HG03039 (cell line): ENCODE data around the gene AHDC1.

Experiments
- ATAC-seq: cut with Tn5 transposase; IDR thresholded peaks from one replicate; pipeline ENCODE4 v1.9.1; 2021; ENCODE audit warnings: mild to moderate bottlenecking, moderate library complexity; ENCODE audit not compliant: unreplicated experiment

AHDC1 gene

GRCh38 chr1:27599605-27600497 lies 4.1 kb downstream of the AHDC1 start:
- no peak for ATAC-seq

- ATAC-seq = no peak
Measured at GRCh38 chr1:27598902-27599528, 4.9 kb downstream of the AHDC1 start.

- ATAC-seq = no peak
Measured at GRCh38 chr1:27598295-27598687, 5.7 kb downstream of the AHDC1 start.

DNA sequence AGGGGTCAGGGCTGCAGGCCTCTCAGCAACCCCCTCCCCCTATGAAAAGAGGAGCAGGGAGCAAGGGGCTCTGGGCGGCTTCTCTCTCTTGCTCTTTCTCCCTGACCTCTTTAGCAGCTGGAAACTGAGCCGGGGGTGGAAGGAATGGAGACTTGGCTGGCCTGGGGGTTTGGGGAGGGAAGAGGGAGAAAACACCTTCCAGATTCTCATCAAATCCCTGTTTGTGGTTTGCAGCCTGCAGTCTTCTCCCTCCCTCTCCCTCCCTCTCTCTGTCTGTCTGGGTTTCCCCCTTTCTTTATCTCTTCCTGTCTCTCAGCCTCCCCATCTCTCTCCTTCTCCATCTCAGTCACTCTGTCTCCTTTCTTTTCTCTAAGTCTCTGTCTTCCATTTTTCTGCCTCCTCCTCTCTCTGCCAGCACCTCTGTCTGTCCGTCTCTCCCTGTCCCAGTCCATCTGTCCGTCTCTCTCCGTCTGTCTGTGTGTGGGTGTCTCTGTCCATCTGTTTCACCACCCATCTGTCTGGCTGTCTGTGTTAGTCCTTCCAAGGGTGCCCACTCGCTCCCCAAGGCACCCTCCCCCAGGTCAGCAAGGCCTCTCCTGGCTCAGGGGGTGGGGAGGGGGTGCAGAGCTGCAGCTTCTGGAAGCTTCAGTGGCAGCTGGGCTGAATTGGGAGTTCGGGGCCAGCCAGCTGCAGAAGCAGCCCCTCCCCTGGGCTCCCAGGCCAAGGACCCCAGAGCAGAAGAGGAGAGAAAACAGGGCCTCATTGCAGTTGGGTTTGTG lies 6.2 kb downstream of the AHDC1 start:
- no peak for ATAC-seq

DNA sequence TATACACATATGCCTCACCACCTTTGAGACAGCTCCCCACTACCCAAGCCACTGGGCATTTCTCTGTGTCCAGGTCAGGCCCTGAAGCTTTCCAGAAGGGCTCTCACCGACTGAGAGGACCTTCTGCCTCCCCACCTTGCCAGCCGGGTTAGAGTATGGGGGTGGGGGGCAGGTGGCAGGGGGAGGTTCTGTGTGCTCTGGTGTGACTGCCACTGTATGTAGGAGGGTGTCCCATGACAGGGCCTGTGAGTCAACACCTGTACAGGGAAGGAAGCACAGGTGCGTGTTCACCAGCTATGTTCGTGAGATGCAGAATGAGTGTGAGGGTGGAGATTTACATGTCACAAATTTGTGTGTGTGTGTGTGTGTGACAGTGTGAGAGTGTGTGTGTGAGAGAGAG lies 7.0 kb downstream of the AHDC1 start:
- ATAC-seq = no peak

DNA sequence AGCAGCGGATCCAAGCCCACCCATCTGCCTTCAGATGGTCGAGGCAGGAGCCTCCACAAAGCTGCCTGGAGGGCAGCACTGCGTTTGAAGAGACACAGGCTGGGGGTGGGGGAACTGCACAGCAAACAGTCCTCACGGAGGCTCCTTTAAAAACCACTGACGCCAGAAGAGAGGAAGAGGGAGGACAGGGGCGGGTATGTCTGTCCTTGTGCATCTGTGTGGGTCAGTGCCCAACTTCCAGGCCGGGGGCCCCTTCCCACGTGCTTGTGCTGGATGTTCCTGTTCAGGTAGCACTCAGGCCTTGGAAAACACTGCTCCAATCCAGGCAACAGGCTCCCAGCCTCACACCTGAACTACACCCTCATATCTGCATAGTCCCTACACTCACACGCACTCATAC lies 7.7 kb downstream of the AHDC1 start:
- ATAC-seq = no peak

GRCh38 chr1:27595597-27595996 lies 8.3 kb downstream of the AHDC1 start:
- ATAC-seq = no peak

DNA sequence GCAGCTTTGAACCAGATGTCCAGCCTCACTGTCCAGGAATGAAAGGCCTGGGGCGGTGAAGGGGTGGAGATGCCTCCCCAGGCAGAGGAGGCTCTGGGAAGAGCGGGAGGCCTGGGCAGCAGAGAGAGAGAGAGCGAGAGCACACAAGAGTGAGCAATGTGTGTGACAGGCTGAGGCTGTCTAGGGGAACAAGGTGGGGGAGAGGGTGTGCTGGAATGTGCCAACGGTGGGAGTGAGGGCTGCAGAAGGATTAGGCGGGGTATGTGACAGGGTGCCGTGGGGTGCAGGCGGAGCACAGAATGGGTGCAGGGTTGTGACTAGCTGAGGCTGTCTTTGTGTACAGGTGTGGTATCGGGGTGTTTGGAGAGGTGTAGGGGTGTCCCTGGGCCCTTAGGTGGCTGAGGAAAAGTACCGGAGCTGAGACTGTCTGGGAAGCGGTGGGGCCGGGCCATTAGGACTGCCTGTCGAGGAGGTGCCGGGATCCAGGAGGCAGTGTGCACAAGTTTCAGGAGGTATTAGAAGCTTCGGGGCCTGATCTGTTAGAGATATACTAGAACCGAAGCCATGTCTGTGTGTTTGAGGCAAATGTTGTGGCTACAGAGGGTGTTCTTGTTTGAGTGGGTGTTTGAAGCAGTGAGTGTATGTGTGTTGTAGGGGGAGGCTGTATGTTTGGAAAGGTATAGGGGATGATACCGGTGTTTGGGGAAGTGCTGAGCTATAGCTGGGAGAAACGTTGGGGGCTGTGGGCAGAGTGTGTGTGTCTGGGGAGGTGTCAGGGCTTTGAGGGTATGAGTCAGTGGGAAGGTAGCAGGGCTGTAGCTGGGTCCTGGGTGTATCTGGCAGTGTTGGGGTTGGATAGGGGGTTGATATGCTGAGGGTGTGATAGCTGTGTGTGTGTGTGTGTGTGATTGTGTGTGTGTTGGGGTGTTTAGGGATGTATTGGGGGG lies 9.1 kb downstream of the AHDC1 start:
- ATAC-seq = no peak

GRCh38 chr1:27593678-27594563 lies 10.0 kb downstream of the AHDC1 start:
- ATAC-seq = no peak

DNA sequence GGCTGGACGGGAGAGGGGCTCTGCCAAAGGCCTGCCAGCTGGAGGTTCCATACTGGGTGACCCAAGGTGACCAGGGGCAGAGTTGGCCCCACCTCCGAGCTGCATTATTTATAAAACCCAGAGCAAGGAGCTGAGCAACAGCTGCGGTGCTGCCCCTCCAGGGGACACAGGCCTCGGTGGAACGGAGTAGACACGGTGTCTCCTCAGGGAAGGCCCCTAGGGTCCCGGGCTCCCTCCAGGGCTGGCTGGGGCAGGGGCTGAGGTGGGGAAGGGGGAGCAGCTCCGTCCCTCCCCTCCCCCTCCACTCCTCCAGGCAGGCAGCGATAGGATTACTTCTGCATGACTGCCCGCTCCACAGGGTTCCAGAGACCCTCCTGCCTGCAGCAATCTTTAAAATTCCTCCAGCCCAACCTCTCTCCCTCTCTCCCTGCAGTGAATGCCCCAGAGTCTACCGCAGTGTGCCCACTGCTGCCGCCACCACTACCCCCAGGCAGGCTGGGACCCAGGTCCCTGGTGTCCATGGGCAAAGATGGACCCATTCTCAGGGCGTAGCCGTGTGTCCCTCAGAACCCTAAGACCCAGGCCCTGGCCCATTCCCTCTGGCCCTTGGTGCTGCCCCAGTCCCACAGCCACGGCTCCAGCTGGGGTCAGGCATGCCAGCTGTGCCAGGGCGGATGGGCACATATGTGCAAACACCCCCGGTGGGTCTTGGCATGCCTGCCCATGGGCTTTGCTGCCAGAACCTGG lies 10.8 kb downstream of the AHDC1 start:
- ATAC-seq = no peak

DNA sequence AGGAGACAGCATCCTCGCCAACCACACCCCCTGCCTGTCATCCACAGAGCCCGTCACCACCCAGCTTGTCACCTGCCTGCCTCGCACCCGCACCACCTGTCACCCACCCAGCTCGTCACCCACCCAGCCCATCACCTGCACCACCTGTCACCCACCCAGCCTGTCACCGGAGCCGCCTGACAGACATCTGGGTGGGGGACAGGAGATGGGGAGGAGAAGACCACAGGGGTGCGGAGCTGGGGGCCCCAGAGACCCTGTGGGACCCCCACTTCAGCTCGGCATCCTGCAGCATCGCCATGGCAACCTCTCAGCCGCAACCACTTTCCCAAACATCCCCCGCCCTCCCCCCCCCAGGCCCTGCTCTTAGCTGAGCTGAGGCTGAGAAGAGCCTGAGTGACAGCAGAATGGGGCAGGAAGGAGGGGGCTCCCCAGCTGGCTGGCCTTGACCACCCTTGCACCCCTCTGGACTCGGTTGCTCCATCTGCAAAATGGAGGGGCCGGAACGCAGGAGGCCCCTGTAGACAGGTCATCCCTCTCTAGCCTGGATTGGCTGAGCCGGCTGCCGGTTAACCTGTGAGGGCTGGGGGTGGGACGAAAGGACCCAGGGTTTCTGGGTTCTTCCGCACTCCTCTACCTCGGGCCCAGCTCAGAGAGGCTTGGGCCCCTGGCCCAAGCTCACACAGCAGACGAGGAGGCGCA lies 11.6 kb downstream of the AHDC1 start:
- ATAC-seq = no peak

DNA sequence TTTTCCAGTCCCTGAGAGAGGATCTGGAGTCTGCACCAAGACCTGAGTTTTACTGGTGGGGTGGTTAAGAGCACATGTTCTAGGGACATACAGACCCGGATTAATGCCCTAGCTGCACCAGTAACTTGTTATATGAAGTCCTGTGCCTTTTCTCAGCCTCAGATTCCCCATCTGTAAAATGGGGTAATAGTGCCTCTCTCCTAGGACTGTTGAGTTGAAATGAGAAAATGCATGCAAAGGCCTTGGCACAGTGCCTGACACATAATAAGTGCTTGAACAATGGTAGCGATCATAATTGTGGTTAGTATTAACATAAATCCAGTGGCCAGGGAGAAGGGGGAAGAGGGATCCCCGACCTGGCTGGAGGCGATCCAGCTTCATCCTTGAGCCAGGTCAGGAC lies 12.3 kb downstream of the AHDC1 start:
- no peak for ATAC-seq

DNA sequence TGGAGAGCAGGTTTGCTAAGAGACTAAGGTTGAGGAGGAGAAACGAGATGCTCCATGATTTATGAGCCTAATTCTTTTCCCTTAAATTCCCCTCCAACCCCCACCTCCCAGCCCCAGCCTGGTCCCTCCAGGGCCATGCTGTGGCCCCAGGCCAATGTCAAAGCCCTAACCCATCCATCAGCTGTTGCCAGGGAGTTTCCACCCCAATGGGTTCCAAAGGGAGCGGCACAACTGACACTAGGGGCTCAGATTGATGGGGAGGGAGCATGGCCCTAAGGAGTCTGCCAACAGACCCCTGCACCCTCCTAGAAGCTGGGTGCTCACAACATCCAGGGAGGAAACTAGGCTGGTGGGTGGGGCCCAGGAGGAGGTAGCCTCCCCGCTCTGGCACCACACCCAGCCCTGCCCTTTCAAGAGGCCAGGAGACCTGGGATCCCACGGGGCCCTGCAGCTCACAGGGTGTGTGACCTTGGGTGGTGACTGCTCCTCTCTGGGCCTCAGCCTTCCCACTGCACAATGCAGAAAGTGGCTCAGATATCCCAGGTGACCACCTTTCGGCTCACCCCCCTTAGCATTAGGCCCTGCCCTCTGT lies 12.9 kb downstream of the AHDC1 start:
- ATAC-seq = no peak

GRCh38 chr1:27589841-27590426 lies 14.0 kb downstream of the AHDC1 start:
- ATAC-seq = no peak

DNA sequence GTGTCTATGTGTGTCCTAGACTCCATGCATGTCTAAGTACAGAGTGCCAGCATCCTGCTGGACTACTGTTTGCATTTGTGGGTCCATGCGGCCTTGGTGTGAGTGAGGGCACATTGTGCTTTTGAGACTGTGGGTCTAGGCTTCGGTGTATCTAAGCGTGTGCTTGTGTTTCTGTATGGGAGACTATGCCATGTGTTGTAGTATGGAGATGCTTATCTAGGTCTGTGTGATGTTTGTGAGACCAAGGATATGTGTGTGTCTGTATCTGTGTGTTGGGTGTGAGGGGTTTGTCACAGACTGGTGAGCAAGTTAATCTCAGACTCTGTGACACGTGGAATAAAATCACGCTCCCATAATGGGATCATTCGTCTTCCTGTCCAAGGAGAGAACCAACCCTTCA lies 14.5 kb downstream of the AHDC1 start:
- ATAC-seq = no peak

DNA sequence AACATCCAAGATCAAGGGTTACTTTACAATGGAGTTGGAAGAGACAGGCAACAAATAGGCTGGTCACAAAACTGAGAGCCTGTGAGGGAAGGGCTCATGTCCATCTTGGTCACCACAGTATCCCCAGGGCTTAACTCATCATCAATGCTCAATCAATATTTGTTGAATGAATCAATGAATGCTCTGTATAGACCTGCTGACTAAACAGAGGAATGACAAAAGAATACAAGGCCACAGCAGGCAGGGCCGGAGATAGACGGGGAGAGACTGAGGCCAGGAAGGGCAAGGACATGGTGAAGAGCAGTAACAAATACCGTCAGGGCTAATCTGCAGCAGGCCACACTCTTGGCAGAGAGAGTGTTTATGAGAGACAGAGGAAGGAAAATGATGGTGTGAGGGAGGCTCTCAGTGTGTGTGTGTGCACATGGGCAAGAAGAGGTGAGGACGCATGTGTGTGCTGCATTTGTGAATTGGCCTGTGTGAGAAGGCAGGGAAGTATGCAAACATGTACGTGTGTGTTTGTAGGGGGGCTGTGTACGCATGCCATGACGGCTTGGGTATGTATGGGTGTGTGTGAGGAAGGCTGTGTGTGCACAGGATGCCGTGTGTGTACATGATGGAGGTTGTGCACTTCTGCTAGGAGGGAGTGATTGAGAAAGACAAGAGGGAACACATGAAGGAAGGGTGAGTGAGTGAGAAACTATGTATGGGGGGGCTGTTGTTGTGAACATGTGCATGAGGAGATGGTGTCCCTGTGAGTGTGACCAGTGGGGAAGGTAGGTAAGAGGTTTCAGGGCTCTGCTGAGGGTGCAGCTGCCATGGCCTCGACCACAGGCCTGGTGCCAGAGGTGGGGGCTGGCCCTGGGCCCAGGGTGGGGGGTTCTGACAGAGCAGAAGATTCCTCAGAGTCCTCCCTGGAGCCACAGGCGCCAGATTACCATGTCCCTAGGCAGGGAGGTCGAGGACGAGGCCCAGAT lies 15.4 kb downstream of the AHDC1 start:
- ATAC-seq = no peak
